ENCODE results near the gene XBP1. TPM values are rescaled to one million over a fixed set of nuclear protein-coding genes. Genes with fewer than 3 reads are reported as not detected.
"Not testable (repeated sequence)": the region's sequence is repeated elsewhere in the genome, so short reads cannot be mapped to it uniquely, and the experiment has no call there.

Gene XBP1
- total RNA-seq, 1 donor from 2014 or later = 77.4 TPM

DNA sequence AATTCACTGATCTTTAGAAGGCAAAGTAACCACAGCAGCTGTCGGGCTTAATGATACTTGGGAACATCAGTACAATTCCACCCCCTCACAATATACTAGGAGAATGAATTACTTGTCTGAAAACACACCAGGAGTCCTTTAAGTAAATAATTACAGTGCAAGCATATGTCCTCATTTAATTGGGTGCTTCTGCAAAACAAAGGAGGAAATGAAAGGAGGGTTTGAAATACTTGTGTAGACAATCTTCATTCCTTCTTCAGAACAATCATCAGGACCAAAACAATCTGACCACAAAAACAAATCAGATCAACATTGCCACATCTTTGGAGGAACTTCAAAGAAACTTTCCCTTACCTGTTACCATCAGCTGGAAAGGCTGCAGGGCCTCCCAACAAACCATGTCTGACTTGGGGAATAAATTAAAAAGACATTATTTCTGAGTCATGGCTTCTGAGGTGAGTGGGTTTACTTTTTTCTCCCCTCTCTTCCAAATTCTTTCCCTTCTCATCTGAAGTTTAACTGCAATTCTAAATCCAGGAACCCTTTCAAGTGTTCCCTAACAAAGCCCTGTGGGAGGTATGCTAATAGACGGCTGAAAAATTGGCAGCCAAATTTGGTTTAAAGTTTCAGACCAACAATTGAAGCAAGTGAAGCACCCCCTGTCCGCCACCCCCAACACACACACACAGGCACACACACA, 40.4 kb downstream of the XBP1 start:
- Mint-ChIP-seq H3K4me1 (ENCODE audit: low read depth, unreplicated experiment) (peaks cover 1% of the 10 kb centered on the region), H3K27me3 (ENCODE audit: unreplicated experiment) (peaks cover under 1% of the 10 kb centered on the region), H3K36me3 (ENCODE audit: unreplicated experiment) (no peaks in the 10 kb centered on the region), H3K9me3 (ENCODE audit: unreplicated experiment) (no peaks in the 10 kb centered on the region), H3K4me3 (ENCODE audit: unreplicated experiment) (no peak overlapping the region), H3K27ac (ENCODE audit: unreplicated experiment) (no peak overlapping the region)
- TF ChIP-seq, protein P1, sequence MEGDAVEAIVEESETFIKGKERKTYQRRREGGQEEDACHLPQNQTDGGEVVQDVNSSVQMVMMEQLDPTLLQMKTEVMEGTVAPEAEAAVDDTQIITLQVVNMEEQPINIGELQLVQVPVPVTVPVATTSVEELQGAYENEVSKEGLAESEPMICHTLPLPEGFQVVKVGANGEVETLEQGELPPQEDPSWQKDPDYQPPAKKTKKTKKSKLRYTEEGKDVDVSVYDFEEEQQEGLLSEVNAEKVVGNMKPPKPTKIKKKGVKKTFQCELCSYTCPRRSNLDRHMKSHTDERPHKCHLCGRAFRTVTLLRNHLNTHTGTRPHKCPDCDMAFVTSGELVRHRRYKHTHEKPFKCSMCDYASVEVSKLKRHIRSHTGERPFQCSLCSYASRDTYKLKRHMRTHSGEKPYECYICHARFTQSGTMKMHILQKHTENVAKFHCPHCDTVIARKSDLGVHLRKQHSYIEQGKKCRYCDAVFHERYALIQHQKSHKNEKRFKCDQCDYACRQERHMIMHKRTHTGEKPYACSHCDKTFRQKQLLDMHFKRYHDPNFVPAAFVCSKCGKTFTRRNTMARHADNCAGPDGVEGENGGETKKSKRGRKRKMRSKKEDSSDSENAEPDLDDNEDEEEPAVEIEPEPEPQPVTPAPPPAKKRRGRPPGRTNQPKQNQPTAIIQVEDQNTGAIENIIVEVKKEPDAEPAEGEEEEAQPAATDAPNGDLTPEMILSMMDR (IDR thresholded peaks at IDR 0.05; ENCODE audit: partially characterized antibody, unreplicated experiment) = no peak
- no peak for DNase-seq

DNA sequence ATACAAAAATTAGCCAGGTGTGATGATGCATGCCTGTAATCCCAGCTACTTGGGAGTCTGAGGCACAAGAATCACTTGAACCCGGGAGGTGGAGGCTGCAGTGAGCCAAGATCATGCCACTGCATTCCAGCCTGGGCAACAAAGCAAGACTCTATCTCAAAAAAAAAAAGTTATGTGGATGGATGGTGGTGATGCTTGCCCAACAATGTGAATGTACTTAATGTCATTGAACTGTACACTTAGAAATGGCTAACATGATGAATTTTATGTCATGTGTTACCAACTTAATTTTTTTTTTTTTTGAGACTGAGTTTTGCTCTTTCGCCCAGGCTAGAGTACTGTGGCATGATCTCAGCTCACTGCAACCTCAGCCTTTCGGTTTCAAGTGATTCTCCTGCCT, 45.9 kb downstream of the XBP1 start:
- not testable (repeated sequence) for DNase-seq; H3K4me3 Mint-ChIP-seq (ENCODE audit: unreplicated experiment); H3K4me1 Mint-ChIP-seq (ENCODE audit: low read depth, unreplicated experiment); H3K9me3 Mint-ChIP-seq (ENCODE audit: unreplicated experiment); H3K27ac Mint-ChIP-seq (ENCODE audit: unreplicated experiment); H3K27me3 Mint-ChIP-seq (ENCODE audit: unreplicated experiment); H3K36me3 Mint-ChIP-seq (ENCODE audit: unreplicated experiment)

DNA sequence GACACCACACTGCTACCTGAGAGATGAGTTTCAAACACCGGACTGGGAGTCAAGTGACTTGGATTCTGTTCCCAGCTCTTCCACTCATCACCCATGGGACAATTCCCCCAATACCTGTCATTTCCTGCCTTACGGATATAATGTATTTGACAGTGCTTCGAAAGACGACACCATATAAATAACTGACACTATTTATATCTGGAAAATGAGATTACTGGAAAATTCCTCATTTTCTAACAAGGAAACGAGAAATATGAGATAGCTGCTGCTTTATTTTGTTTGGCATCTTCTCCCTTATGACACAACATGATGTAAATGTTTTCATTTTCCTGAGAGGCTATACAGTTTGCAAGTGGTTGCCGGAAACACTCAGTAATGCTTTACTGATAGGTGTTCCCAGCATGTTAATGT, 49.9 kb downstream of the XBP1 start:
- H3K27ac Mint-ChIP-seq (ENCODE audit: unreplicated experiment) = no peak overlapping the region
- no peaks in the 10 kb centered on the region for H3K36me3 Mint-ChIP-seq (ENCODE audit: unreplicated experiment)
- no peak for DNase-seq
- H3K27me3 Mint-ChIP-seq (ENCODE audit: unreplicated experiment) = no peaks in the 10 kb centered on the region
- H3K4me3 Mint-ChIP-seq (ENCODE audit: unreplicated experiment) = no peak overlapping the region
- H3K4me1 Mint-ChIP-seq (ENCODE audit: low read depth, unreplicated experiment) = no peaks in the 10 kb centered on the region
- no peaks in the 10 kb centered on the region for H3K9me3 Mint-ChIP-seq (ENCODE audit: unreplicated experiment)
- TF ChIP-seq, protein P1 (IDR thresholded peaks at IDR 0.05; ENCODE audit: partially characterized antibody, unreplicated experiment) = no peak

Other genes starting within 250 kb of the XBP1 start
- gene TTC28, start 120.7 kb downstream of the XBP1 start, total RNA-seq (ENCODE audit: unreplicated experiment) = 55.6 TPM
- 7.4 TPM for gene CHEK2, start 58.7 kb downstream of the XBP1 start, total RNA-seq (ENCODE audit: unreplicated experiment)
- 5.4 TPM for gene HSCB, start 58.5 kb downstream of the XBP1 start, total RNA-seq (ENCODE audit: unreplicated experiment)
- gene CCDC117, start 27.9 kb downstream of the XBP1 start, total RNA-seq (ENCODE audit: unreplicated experiment) = 11.7 TPM
- gene ZNRF3, start 83.0 kb upstream of the XBP1 start, total RNA-seq (ENCODE audit: unreplicated experiment) = 8.3 TPM